Upper lobe of right lung (tissue), 1 donor: ENCODE data around the gene CDH12. TPM values are rescaled to one million over a fixed set of nuclear protein-coding genes. Genes with fewer than 3 reads are reported as not detected.

Experiments
- ATAC-seq: fragments of 200-7000 bp; cut with Tn5 transposase; one replicate; pipeline ENCODE4 v1.9.1; 2020; ENCODE audit warnings: mild to moderate bottlenecking, moderate library complexity
- DNase-seq: peaks from one replicate; pipeline ENCODE4 v3.0.0-alpha.2; 2020
- H3K27ac ChIP-seq: fragments of 200-600 bp; one replicate; pipeline ENCODE4 v1.8.0; 2022
- H3K27me3 ChIP-seq: fragments of 200-600 bp; one replicate; pipeline ENCODE4 v1.8.0; 2022; ENCODE audit warnings: mild to moderate bottlenecking
- H3K36me3 ChIP-seq: fragments of 200-600 bp; one replicate; pipeline ENCODE4 v1.8.0; 2022
- H3K4me1 ChIP-seq: fragments of 200-600 bp; one replicate; pipeline ENCODE4 v1.8.0; 2022
- H3K4me3 ChIP-seq: fragments of 200-600 bp; one replicate; pipeline ENCODE4 v1.8.0; 2022; ENCODE audit warnings: mild to moderate bottlenecking
- H3K9me3 ChIP-seq: fragments of 200-600 bp; one replicate; pipeline ENCODE4 v1.8.0; 2022
- intact Hi-C: fragments of 100-400 bp; cut with DNase I; formaldehyde crosslinking; loops from one replicate; pipeline ENCODE4 v1.11.0; 2022
- total RNA-seq: library from RNA; stranded (reverse); fragmentation: NEBNext Ultra II Directional; extraction: Animal tissue kit (Norgen Biotek cat#: 25700); gene quantifications from one replicate; pipeline ENCODE4 v1.2.1, GENCODE V29; 2021
- TF ChIP-seq, protein P1 (sequence below): fragments of 200-600 bp; IDR thresholded peaks from one replicate; pipeline ENCODE4 v1.8.0; 2022; ENCODE audit warnings: antibody characterized with exemption
- donor health status: DM: no; HTN: yes; CAD: no; lungs with severe emphysema.

CDH12 gene
- total RNA-seq, 1 donor from 2014 or later = not detected

DNA sequence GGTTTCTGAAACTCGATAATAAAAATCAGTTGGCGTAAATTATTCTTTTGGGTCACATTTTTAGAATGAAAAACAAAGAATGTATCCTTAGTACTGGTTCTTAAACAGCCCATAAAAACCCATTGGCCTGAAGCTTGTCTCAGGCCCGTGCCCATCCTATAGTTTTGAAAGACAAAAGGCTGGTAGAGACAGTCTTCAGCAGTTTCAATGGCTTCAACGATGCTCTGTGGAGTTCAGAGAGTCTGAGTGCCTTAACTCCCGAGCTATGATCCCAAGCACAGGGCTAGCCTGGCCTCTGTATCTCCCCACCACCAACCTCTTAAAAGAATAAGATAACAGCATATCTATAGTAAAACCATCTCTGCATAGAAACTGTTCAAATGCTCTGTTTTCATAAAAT lies 595.0 kb downstream of the CDH12 start:
- ATAC-seq (no peak), DNase-seq (no peak)
- H3K36me3 ChIP-seq = no peaks in the 10 kb centered on the region
- TF ChIP-seq, protein P1, sequence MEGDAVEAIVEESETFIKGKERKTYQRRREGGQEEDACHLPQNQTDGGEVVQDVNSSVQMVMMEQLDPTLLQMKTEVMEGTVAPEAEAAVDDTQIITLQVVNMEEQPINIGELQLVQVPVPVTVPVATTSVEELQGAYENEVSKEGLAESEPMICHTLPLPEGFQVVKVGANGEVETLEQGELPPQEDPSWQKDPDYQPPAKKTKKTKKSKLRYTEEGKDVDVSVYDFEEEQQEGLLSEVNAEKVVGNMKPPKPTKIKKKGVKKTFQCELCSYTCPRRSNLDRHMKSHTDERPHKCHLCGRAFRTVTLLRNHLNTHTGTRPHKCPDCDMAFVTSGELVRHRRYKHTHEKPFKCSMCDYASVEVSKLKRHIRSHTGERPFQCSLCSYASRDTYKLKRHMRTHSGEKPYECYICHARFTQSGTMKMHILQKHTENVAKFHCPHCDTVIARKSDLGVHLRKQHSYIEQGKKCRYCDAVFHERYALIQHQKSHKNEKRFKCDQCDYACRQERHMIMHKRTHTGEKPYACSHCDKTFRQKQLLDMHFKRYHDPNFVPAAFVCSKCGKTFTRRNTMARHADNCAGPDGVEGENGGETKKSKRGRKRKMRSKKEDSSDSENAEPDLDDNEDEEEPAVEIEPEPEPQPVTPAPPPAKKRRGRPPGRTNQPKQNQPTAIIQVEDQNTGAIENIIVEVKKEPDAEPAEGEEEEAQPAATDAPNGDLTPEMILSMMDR = no peak
- no peak overlapping the region for H3K4me3 ChIP-seq
- no peak overlapping the region for H3K27ac ChIP-seq
- no peaks in the 10 kb centered on the region for H3K4me1 ChIP-seq
- intact Hi-C loops = no loop called here
- H3K9me3 ChIP-seq = no peaks in the 10 kb centered on the region
- no peaks in the 10 kb centered on the region for H3K27me3 ChIP-seq

DNA sequence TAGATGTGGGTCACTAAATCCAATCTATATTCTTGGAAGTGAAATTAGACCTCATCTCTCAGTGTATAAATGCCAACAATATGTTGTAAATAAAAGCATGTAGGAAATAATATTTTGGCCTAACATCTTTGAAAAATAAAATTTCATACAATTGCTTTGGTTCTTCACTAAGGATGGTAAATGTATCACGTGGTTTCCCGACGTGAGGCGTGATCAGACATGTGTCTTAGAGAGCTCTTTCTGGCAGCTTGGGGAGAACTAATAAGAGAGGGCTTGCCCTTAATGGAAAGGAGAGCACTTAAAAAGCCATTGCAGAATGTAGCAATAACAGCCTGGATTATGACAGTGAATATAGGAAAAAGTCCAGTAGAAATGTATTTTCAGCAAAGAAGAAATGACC lies 602.6 kb downstream of the CDH12 start:
- ATAC-seq (no peak), DNase-seq (no peak)
- H3K4me1 ChIP-seq = no peaks in the 10 kb centered on the region
- TF ChIP-seq, protein P1 = no peak
- H3K4me3 ChIP-seq = no peak overlapping the region
- H3K27me3 ChIP-seq = no peaks in the 10 kb centered on the region
- H3K36me3 ChIP-seq = no peaks in the 10 kb centered on the region
- H3K27ac ChIP-seq = no peak overlapping the region
- no peaks in the 10 kb centered on the region for H3K9me3 ChIP-seq
- intact Hi-C loops = no loop called here

DNA sequence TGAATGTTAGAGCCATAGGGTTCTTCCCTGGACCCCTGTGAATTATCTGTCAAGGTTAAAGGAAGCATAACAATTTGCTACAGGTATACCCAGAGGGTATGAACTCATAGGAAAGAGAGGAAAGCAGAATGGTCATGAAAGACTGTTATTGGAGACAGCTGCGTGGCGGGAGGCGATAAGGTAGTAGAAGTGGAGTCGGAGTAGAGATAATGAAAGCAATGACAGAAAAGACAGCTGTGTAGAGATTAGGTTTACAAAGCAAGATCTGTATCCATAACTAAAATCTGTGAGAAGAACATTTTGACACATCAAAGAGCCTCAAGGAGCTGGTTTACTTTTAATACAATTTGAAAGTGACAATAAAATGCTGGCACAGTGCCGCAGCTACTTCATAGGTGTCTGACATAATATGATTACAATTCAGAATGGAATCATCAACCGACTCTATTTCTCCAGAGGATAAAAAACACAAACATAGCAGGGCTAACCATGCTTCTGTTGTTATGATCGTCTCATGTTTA lies 603.9 kb downstream of the CDH12 start:
- no peaks in the 10 kb centered on the region for H3K9me3 ChIP-seq
- intact Hi-C loops = no loop called here
- H3K27ac ChIP-seq = no peak overlapping the region
- H3K4me3 ChIP-seq = no peak overlapping the region
- TF ChIP-seq, protein P1 = no peak
- H3K27me3 ChIP-seq = no peaks in the 10 kb centered on the region
- DNase-seq (no peak), ATAC-seq (no peak)
- H3K4me1 ChIP-seq = no peaks in the 10 kb centered on the region
- no peaks in the 10 kb centered on the region for H3K36me3 ChIP-seq

DNA sequence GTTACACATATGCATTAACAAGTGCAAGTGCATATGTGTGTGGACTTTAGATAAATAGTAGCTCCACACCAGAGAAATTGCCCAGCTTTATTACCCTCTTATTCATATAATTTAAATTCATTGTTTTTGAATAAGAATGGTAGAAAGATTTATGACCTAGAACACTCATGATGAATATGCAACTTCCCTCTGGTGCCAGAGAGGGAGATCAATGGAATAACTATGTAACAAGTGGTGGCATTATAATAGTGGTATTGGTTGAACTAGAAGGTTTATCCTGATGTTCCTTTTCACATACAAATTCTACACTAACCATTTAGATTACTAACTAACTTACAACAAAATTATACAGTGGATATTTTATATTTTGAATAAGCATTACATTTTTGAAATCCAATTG lies 607.4 kb downstream of the CDH12 start:
- TF ChIP-seq, protein P1 = no peak
- Histone ChIP-seq H3K4me1 (no peaks in the 10 kb centered on the region), H3K36me3 (no peaks in the 10 kb centered on the region), H3K27me3 (no peaks in the 10 kb centered on the region), H3K4me3 (no peak overlapping the region), H3K9me3 (no peaks in the 10 kb centered on the region), H3K27ac (no peak overlapping the region)
- ATAC-seq (no peak), DNase-seq (no peak)
- intact Hi-C loops = no loop called here

DNA sequence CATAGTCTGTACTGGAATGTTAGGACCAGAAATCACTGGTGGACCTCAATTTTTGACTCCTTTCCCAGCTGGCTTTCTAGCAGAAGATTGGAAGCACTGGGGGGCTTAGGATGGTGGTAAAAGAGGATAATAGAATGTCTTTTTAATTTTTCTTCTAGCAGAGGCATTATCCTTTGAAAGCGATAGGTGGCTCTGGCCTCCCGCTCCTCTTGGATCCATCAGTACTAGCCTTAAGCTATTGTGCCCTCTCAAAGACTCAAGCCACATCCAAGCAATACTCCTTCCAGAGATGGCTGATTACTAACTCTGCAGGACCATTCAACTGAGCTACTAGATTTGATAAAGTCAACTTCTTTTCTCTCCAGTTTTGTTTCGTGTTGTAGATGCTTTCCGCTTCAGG lies 610.6 kb downstream of the CDH12 start:
- Histone ChIP-seq H3K4me3 (no peak overlapping the region), H3K27ac (no peak overlapping the region), H3K36me3 (no peaks in the 10 kb centered on the region), H3K4me1 (no peaks in the 10 kb centered on the region), H3K27me3 (no peaks in the 10 kb centered on the region), H3K9me3 (no peaks in the 10 kb centered on the region)
- no peak for DNase-seq
- ATAC-seq = no peak
- intact Hi-C loops = no loop called here
- TF ChIP-seq, protein P1 = no peak

DNA sequence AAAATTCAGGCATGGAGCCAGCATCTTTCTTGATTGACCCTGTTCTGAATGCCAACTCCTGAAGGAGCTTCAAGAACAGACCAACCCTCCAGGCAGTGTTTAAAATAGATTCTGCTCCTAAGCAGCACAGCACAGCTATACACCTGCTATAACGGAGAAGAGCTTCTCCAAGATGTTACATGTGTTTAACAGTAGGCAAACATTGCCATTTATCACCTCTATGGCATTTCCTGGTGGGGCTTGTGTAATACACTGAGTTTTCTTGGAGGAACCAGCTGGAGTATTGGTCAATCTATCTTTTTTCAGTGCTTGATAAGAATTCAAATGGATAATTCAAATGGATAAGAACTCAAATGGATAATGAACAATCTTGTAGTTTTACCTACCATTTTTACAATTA lies 615.1 kb downstream of the CDH12 start:
- TF ChIP-seq, protein P1 = no peak
- Histone ChIP-seq H3K36me3 (no peaks in the 10 kb centered on the region), H3K4me1 (no peaks in the 10 kb centered on the region), H3K27me3 (no peaks in the 10 kb centered on the region), H3K4me3 (no peak overlapping the region), H3K9me3 (no peaks in the 10 kb centered on the region), H3K27ac (no peak overlapping the region)
- no peak for DNase-seq
- intact Hi-C loops = no loop called here
- ATAC-seq = no peak
